HG02885 (cell line): ENCODE measurements around the gene LGALS4.
A peak's percentile ranks its signal among the peaks of the same experiment; 100 is the strongest.
"Not testable (repeated sequence)": the region's sequence is repeated elsewhere in the genome, so short reads cannot be mapped to it uniquely, and the experiment has no call there.

Experiments used
- ATAC-seq: cut with Tn5 transposase; IDR thresholded peaks from one replicate; pipeline ENCODE4 v1.9.1; 2021; ENCODE audit warnings: mild to moderate bottlenecking; ENCODE audit not compliant: unreplicated experiment, poor library complexity

The LGALS4 gene, protein sequence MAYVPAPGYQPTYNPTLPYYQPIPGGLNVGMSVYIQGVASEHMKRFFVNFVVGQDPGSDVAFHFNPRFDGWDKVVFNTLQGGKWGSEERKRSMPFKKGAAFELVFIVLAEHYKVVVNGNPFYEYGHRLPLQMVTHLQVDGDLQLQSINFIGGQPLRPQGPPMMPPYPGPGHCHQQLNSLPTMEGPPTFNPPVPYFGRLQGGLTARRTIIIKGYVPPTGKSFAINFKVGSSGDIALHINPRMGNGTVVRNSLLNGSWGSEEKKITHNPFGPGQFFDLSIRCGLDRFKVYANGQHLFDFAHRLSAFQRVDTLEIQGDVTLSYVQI

DNA sequence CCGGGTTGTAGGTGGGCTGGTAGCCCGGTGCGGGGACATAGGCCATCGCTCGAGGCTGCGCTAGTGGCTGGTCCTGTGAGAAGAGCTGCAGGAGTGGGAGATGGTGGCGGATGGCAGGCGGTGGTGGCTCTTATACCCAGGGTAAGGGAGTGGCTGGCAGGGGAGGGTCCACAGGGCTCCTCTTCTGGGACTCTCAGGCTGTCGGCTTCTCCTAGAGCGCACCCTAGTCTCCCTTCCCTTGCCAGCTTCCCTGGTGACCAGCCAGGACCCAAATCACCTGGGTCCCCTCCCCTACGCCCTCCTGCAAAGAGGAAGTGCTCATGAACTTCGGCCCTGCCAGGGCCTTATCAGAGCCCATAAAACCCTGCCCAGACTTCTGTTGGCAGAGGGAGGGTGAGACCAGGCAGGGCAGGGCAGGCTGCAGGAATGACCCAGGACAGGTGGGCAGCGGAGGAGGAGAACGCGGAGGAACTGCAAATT lies at the start of gene LGALS4:
TSS of gene LGALS4 (minus strand) at position 105 of the 480 bp plus-strand sequence. CDS start at position 46, 59 bp downstream.
- no peak for ATAC-seq

- ATAC-seq = no peak
Measured at GRCh38 chr19:38861368-38861767, 48.6 kb upstream of the LGALS4 start.

GRCh38 chr19:38859631-38860204 lies 47.0 kb upstream of the LGALS4 start:
- ATAC-seq = not testable (repeated sequence)

GRCh38 chr19:38856813-38857212 lies 44.1 kb upstream of the LGALS4 start:
- no peak for ATAC-seq

- ATAC-seq = not testable (repeated sequence)
Measured at GRCh38 chr19:38855751-38856150, 43.0 kb upstream of the LGALS4 start.

GRCh38 chr19:38854961-38855360 lies 42.2 kb upstream of the LGALS4 start:
- ATAC-seq = not testable (repeated sequence)

- no peak for ATAC-seq
Measured at GRCh38 chr19:38853214-38853613, 40.5 kb upstream of the LGALS4 start.

DNA sequence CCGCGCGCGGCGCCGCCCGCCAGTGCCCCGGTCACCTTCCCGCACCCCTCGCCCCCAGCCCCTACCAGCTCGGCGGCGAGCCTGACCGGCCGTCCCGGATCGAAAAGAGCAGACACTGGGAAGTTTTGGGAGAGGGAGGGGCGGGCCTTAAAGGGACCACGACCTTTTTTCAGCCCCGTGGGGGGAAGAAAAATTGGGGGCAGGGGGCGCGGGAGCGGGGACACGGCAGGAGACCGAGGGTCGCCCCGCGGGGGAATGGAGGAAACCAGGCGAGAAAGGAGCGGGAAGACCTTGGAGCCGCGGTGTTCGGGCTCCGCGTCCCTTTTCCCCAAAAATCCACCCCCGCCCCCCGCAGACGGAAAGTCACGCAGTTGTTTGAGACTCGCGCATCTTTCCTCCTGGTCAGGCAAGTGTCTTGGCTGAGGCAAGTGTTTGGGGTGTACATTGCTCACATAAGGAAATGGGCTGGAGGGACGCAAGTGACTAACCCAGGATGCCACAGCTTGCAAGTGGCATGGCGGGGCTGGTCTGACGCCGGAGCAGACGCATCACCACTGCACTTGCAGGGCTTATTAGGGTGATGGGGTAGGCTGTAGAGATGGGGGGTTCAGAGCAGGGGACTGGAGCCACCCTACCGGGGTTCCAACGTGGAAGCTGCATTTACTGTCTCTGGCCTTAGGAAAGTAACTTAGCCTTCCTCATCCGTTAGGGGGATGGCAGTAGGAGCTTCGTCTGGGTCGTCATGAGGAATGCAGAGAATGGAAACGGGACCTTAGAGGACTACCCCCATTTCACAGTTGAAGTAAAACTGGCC lies 39.7 kb upstream of the LGALS4 start:
- ATAC-seq = no peak

- ATAC-seq = peak; percentile 27
Measured at GRCh38 chr19:38851622-38852230, 39.0 kb upstream of the LGALS4 start.

DNA sequence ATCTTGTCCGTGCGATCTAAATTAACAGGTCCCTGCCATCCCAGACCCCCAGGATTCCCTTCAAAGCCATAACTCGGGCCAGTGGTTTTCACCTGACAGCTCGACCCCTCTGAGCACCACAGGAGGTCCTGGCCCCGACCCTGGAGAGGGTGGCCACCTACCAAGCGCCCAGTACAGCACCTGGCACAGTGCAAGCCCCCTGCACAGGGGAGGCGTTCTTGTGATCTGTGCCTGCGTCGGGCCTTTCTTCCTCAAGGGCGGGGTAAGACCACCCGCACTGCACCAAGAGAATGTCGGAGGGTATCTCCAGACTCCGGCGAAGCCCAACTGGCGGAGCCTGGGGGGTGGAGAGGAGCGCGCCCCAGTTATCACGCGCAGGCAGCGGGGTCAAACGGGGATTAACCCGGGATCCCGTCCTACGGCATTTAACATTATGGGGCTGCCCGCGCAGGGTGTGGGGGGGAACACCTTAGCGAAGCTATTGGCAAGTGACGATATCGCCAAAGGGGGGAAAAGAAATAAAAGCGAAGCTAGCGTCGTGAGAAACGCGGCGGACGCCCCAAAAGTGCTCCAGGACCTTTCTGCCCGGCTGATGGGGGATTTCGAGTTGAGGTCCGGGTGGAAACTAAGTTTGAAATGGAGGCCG lies 38.4 kb upstream of the LGALS4 start:
- ATAC-seq = no peak

GRCh38 chr19:38850436-38850975 lies 37.8 kb upstream of the LGALS4 start:
- peak; percentile 71 for ATAC-seq

DNA sequence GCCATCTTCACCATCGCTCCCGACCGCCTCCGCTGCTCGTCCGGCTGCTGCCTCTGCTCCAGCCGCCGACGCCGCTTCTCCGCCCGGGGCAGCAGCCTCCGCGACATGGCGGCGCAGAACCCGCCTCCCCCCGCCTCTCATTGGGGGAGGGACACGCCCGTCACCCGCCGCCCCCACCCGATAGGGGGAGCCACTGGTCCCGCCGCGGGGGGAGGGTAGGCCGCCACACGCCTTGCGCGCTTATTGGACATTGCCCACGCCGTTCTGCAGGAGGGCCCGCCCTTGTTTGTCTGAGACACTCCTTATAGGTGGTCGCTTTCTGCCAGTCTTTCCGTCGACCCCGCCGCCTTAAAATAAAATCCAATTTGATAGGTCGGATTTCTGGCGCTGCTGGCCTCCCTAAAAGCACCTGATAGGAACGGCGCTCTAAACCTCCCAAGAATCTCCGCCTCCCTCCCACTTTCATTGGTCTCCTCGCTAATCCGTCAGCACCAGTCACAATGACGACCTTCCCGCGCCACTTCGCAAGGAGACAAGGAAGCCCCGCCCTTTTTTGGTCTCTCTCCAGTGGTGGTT lies 37.2 kb upstream of the LGALS4 start, which contains the start of gene HNRNPL:
TSS of gene HNRNPL (minus strand) at position 127 of the 576 bp plus-strand sequence. CDS start at position 107, 20 bp downstream.
- ATAC-seq = peak; percentile 63

GRCh38 chr19:38849147-38849859 lies 36.6 kb upstream of the LGALS4 start:
- peak; percentile 30 for ATAC-seq

DNA sequence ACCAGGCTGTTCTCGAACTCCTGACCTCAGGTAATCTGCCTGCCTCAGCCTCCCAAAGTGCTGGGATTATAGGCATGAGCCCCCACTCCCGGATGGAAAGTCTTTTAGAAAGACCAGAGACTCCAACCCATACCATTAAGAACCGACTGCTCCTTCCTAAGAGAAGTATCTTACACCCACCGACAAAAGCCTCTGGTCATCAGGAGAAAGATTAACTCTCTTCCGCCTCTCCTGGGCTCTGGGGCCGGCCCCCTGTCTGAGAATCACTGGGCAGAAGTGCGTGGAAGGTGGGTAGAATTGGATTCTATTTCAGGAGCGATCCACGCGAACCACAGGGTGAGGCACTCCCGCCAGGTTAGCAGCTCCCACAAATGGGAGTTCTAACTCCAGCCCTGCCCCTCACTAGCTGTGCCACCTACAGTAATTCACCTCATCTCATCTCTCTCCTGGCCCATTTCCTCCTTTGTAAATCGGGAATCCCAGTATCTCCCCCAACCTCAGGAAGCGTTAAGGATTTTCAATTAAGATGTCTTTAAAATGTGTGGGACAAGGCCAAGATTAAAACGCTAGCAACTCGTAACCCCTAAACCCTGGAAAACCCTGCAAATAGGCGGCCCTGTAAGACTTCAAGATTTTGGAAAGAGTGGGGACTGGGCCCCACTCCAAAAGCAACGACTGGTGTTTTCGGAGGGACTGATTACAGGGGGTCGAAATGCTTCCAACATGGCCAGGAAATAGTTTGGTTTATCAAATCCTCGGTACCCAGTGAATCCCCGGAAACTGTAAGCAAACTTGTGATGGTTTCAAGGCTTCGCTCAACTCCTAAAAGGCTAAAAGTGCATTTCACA lies 35.8 kb upstream of the LGALS4 start:
- ATAC-seq = no peak

DNA sequence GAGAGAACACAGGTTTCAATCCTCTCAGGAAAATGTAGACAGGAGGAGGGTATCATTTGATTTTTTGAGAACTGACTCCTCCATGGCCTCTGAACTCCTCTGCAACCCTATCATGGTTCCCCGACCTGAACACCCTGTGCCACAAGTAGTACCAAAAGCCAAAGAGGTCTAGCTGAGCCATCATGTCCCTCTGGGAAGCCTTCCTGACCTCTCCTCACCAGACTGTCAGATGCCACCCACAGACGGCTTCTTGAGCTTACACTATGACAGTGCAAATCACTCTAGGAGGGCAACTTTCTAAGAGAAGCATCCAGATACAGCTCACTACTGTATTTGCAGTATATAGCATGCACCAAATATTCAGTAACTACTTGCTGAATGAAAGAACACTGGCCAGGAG lies 33.4 kb upstream of the LGALS4 start:
- ATAC-seq = no peak

GRCh38 chr19:38845374-38846024 lies 32.8 kb upstream of the LGALS4 start:
- ATAC-seq = no peak

DNA sequence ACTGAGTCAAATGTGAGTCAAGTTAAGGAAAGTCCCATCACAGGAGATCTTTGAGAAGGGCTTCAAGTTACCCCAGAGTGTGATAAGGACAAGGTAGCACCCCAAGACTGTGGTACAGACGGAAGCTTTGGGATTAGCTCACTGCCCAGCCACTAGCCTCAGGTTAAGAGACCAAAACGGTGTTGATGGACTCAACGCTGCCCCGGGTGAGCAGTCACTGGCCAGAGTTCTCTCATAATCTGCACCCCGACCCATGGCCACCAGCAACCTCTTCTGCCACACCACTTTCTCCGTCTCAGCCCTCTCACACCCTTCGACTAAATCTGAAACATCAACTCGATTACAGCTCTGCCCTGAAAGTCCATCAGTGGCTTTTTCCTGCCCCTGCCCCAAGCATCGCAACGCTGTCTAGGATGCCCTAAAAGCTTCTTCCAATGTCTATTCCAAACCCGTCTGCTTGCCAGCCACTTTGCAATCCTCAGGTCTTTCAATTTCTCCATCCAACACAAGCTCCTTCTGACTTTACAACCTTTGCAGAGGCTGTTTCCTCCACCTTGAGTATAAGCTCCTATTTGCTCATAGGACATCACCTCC lies 31.4 kb upstream of the LGALS4 start:
- no peak for ATAC-seq
